ENCODE results near the gene GTPBP1. TPM values are rescaled to one million over a fixed set of nuclear protein-coding genes. Genes with fewer than 3 reads are reported as not detected.
A peak's percentile ranks its signal among the peaks of the same experiment; 100 is the strongest.

The GTPBP1 gene
- total and polyA plus RNA-seq, 11 donors, result 15.6 to 45.3 (median 28.1) TPM

GRCh38 chr22:38776086-38776485 lies 70.3 kb downstream of the GTPBP1 start:
- no peak for ATAC-seq
- H3K27me3 ChIP-seq, result no peaks in the 10 kb centered on the region
- 63 to 74% (median 69%) methylated on average over 6 of the region's 6 CpGs for WGBS, 4 donors
- TF ChIP-seq, protein P1, sequence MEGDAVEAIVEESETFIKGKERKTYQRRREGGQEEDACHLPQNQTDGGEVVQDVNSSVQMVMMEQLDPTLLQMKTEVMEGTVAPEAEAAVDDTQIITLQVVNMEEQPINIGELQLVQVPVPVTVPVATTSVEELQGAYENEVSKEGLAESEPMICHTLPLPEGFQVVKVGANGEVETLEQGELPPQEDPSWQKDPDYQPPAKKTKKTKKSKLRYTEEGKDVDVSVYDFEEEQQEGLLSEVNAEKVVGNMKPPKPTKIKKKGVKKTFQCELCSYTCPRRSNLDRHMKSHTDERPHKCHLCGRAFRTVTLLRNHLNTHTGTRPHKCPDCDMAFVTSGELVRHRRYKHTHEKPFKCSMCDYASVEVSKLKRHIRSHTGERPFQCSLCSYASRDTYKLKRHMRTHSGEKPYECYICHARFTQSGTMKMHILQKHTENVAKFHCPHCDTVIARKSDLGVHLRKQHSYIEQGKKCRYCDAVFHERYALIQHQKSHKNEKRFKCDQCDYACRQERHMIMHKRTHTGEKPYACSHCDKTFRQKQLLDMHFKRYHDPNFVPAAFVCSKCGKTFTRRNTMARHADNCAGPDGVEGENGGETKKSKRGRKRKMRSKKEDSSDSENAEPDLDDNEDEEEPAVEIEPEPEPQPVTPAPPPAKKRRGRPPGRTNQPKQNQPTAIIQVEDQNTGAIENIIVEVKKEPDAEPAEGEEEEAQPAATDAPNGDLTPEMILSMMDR (IDR thresholded peaks at IDR 0.05), result no peak
- TF ChIP-seq POLR2A (IDR thresholded peaks at IDR 0.05), result no peak
- H3K36me3 ChIP-seq, result peaks cover 0 to 22% (median 7%) of the 10 kb centered on the region in 9 donors
- intact Hi-C loops (cut with DNase I), result loop anchor here in 4 of 10 donors (5.0 to 10.0 kb wide), 5 partner anchors 66 to 349 kb away; partner anchors contain the start of gene NPTXR (in 3 of the 4)
- peaks cover 0 to 13% (median 2%) of the 10 kb centered on the region in 12 donors for H3K4me1 ChIP-seq
- peak in 1 of 5 donors; percentile 25 for DNase-seq
- H3K4me3 ChIP-seq, result no peak overlapping the region
- H3K27ac ChIP-seq, result no peak overlapping the region
- H3K9me3 ChIP-seq, result no peaks in the 10 kb centered on the region

- DNase-seq (peak in 2 of 5 donors; percentile 56 to 65), ATAC-seq (peak in 3 of 4 donors; percentile 35 to 43 (median 42))
- TF ChIP-seq, protein P1 (IDR thresholded peaks at IDR 0.05), result no peak
- TF ChIP-seq POLR2A (IDR thresholded peaks at IDR 0.05), result no peak
- Histone ChIP-seq H3K4me1 (peaks cover 0 to 23% (median 10%) of the 10 kb centered on the region in 12 donors), H3K36me3 (peaks cover 0 to 23% (median 7%) of the 10 kb centered on the region in 9 donors), H3K4me3 (no peak overlapping the region), H3K9me3 (no peaks in the 10 kb centered on the region), H3K27ac (no peak overlapping the region), H3K27me3 (no peaks in the 10 kb centered on the region)
- WGBS, 4 donors, result 75 to 93% (median 84%) methylated on average over 25 to 27 of the region's 27 CpGs
- intact Hi-C loops (cut with DNase I), result loop anchor here in 4 of 10 donors (5.0 to 10.0 kb wide), 5 partner anchors 65 to 348 kb away; partner anchors contain the start of gene NPTXR (in 3 of the 4)
These were observed 71.4 kb downstream of the GTPBP1 start for GRCh38 chr22:38777087-38777671.

DNA sequence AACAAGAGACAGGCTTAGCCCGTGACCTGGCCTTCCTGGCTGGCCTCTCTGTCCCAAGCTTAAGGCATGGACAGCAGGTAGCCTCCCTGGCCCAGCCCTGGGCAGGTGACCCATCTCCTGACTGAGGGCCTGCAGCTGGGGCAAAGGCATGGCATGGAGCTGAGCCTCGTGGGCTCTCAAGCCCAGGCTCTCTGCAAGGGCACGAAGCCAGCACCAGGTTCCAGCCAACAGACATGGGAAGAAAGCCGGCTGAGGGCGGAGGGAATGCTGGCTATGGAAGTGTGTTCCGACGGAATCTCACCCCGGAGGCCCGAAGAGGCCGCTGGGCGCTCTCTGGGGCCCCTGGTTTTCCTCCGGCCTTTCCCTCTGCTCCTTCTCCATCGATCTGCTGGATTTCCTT lies 75.3 kb downstream of the GTPBP1 start:
- Histone ChIP-seq H3K36me3 (peaks cover 0 to 23% (median 7%) of the 10 kb centered on the region in 9 donors), H3K4me3 (no peak overlapping the region), H3K27me3 (no peaks in the 10 kb centered on the region), H3K9me3 (no peaks in the 10 kb centered on the region), H3K27ac (peak overlapping the region in 10 of 12 donors; percentile 22 to 92 (median 64)), H3K4me1 (peaks cover 0 to 54% (median 21%) of the 10 kb centered on the region in 12 donors)
- 50 to 75% (median 73%) methylated on average over 9 to 13 of the region's 13 CpGs for WGBS, 4 donors
- intact Hi-C loops (cut with DNase I), result loop anchor here in 2 of 10 donors (10.0 kb wide), 2 partner anchors 64 to 144 kb away; partner anchors contain the start of gene NPTXR (in 1 of the 2)
- DNase-seq (peak; percentile 71 to 86 (median 78)), ATAC-seq (peak; percentile 42 to 82 (median 52))
- TF ChIP-seq POLR2A (IDR thresholded peaks at IDR 0.05), result no peak
- TF ChIP-seq, protein P1 (IDR thresholded peaks at IDR 0.05), result no peak

GRCh38 chr22:38782402-38783094 lies 76.8 kb downstream of the GTPBP1 start:
- peak in 2 of 5 donors; percentile 49 to 54 for DNase-seq
- peaks cover 0 to 66% (median 33%) of the 10 kb centered on the region in 12 donors for H3K4me1 ChIP-seq
- TF ChIP-seq POLR2A (IDR thresholded peaks at IDR 0.05), result no peak
- TF ChIP-seq, protein P1 (IDR thresholded peaks at IDR 0.05), result no peak
- WGBS, 4 donors, result 58 to 64% (median 61%) methylated on average over 13 of the region's 13 CpGs
- intact Hi-C loops (cut with DNase I), result loop anchor here in 2 of 10 donors (10.0 kb wide), 2 partner anchors 62 to 142 kb away; partner anchors contain the start of gene NPTXR (in 1 of the 2)
- H3K27me3 ChIP-seq, result no peaks in the 10 kb centered on the region
- ATAC-seq, result peak in 1 of 4 donors; percentile 38
- peak overlapping the region in 10 of 12 donors; percentile 20 to 92 (median 54) for H3K27ac ChIP-seq
- H3K9me3 ChIP-seq, result no peaks in the 10 kb centered on the region
- H3K36me3 ChIP-seq, result peaks cover 0 to 23% (median 7%) of the 10 kb centered on the region in 9 donors
- no peak overlapping the region for H3K4me3 ChIP-seq

Data from heart left ventricle (tissue), 16 donors.